ENCODE measurements around the gene ACTMAP.
A peak's percentile ranks its signal among the peaks of the same experiment; 100 is the strongest.

Gene ACTMAP

GRCh38 chr19:40692212-40692551, 58.1 kb downstream of the ACTMAP start:
- no peak for DNase-seq

- peak; percentile 72 for DNase-seq
Observed at GRCh38 chr19:40691421-40692211, 58.7 kb downstream of the ACTMAP start.
